HG02973 (cell line): ENCODE results near the gene SOX10.

Source experiments
- ATAC-seq: cut with Tn5 transposase; IDR thresholded peaks from one replicate; pipeline ENCODE4 v1.9.1; 2021; ENCODE audit warnings: moderate library complexity; ENCODE audit not compliant: unreplicated experiment

Gene SOX10

GRCh38 chr22:38016182-38017151 is 32.1 kb upstream of the SOX10 start:
- no peak for ATAC-seq

GRCh38 chr22:38014083-38014482 is 29.7 kb upstream of the SOX10 start:
- ATAC-seq, result no peak

- no peak for ATAC-seq
Measured at GRCh38 chr22:38012604-38013072, 28.3 kb upstream of the SOX10 start.

GRCh38 chr22:38009000-38009806 is 24.8 kb upstream of the SOX10 start:
- ATAC-seq, result no peak

GRCh38 chr22:38007330-38007902 is 23.1 kb upstream of the SOX10 start:
- no peak for ATAC-seq

- ATAC-seq, result no peak
Measured at GRCh38 chr22:38006906-38007305, 22.6 kb upstream of the SOX10 start.

GRCh38 chr22:38005943-38006342 is 21.6 kb upstream of the SOX10 start:
- no peak for ATAC-seq

GRCh38 chr22:37999640-38000272 is 15.4 kb upstream of the SOX10 start:
- ATAC-seq, result no peak

- ATAC-seq, result no peak
Measured at GRCh38 chr22:37999236-37999635, 14.9 kb upstream of the SOX10 start.

- ATAC-seq, result no peak
Measured at GRCh38 chr22:37998543-37998942, 14.2 kb upstream of the SOX10 start.

GRCh38 chr22:37996515-37997246 is 12.3 kb upstream of the SOX10 start:
- no peak for ATAC-seq

- ATAC-seq, result no peak
Measured at GRCh38 chr22:37996079-37996478, 11.7 kb upstream of the SOX10 start.

- no peak for ATAC-seq
Measured at GRCh38 chr22:37995460-37995859, 11.1 kb upstream of the SOX10 start.

GRCh38 chr22:37994982-37995381 is 10.6 kb upstream of the SOX10 start:
- no peak for ATAC-seq

- no peak for ATAC-seq
Measured at GRCh38 chr22:37994049-37994448, 9.7 kb upstream of the SOX10 start.

GRCh38 chr22:37991731-37992442 is 7.5 kb upstream of the SOX10 start:
- no peak for ATAC-seq

GRCh38 chr22:37990862-37991261 is 6.5 kb upstream of the SOX10 start:
- ATAC-seq, result no peak

- no peak for ATAC-seq
Measured at GRCh38 chr22:37990301-37990700, 5.9 kb upstream of the SOX10 start.

- ATAC-seq, result no peak
Measured at GRCh38 chr22:37989146-37990045, 5.0 kb upstream of the SOX10 start.
